Measurements from ENCODE around the gene ZBP1. TPM values are rescaled to one million over a fixed set of nuclear protein-coding genes. Genes with fewer than 3 reads are reported as not detected.

The ZBP1 gene
- total and polyA plus RNA-seq, 7 donors = 0.36 to 17.2 (median 1.2) TPM; not detected in 2

DNA sequence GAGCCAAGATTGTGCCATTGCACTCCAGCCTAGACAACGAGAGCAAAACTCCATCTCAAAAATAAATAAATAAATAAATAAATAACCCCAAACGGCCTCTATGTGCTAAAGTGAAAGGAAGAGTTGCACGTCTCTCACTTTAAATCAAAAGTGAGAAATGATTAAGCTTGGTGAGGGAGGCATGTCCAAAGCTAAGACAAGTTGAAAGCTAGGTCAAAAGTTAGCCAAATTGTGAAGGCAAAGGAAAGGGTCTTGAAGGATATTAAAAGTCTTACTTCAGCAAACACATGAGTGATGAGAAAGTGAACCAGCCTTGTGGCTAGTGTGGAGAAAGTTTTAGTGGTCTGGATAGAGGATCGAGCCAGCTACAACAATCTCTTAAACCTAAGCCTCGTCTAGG, 14.3 kb downstream of the ZBP1 start:
- Histone ChIP-seq H3K4me3 (no peak overlapping the region), H3K36me3 (no peaks in the 10 kb centered on the region), H3K27me3 (peaks cover 0 to 19% (median 5%) of the 10 kb centered on the region in 3 donors), H3K4me1 (no peaks in the 10 kb centered on the region), H3K9me3 (no peaks in the 10 kb centered on the region), H3K27ac (no peak overlapping the region)
- intact Hi-C loops (cut with DNase I) = no loop called here
- 49 to 63% methylated on average over 5 of the region's 5 CpGs for WGBS, 2 donors
- DNase-seq = no peak
- no peak for TF ChIP-seq EP300 (IDR thresholded peaks at IDR 0.05)

GRCh38 chr20:57605045-57605444, 15.2 kb downstream of the ZBP1 start:
- TF ChIP-seq POLR2A (IDR thresholded peaks at IDR 0.05) = no peak
- TF ChIP-seq EP300 (IDR thresholded peaks at IDR 0.05) = no peak
- TF ChIP-seq, protein P1, sequence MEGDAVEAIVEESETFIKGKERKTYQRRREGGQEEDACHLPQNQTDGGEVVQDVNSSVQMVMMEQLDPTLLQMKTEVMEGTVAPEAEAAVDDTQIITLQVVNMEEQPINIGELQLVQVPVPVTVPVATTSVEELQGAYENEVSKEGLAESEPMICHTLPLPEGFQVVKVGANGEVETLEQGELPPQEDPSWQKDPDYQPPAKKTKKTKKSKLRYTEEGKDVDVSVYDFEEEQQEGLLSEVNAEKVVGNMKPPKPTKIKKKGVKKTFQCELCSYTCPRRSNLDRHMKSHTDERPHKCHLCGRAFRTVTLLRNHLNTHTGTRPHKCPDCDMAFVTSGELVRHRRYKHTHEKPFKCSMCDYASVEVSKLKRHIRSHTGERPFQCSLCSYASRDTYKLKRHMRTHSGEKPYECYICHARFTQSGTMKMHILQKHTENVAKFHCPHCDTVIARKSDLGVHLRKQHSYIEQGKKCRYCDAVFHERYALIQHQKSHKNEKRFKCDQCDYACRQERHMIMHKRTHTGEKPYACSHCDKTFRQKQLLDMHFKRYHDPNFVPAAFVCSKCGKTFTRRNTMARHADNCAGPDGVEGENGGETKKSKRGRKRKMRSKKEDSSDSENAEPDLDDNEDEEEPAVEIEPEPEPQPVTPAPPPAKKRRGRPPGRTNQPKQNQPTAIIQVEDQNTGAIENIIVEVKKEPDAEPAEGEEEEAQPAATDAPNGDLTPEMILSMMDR (IDR thresholded peaks at IDR 0.05) = no peak
- no peak for TF ChIP-seq POLR2AphosphoS5 (IDR thresholded peaks at IDR 0.05)
- H3K4me3 ChIP-seq = no peak overlapping the region
- WGBS, 2 donors = 7 to 46% methylated on average over 5 of the region's 5 CpGs
- peaks cover 0 to 18% (median 5%) of the 10 kb centered on the region in 3 donors for H3K27me3 ChIP-seq
- no peaks in the 10 kb centered on the region for H3K4me1 ChIP-seq
- H3K9me3 ChIP-seq = no peaks in the 10 kb centered on the region
- DNase-seq = no peak
- no peak overlapping the region for H3K27ac ChIP-seq
- intact Hi-C loops (cut with DNase I) = no loop called here
- H3K36me3 ChIP-seq = no peaks in the 10 kb centered on the region

DNA sequence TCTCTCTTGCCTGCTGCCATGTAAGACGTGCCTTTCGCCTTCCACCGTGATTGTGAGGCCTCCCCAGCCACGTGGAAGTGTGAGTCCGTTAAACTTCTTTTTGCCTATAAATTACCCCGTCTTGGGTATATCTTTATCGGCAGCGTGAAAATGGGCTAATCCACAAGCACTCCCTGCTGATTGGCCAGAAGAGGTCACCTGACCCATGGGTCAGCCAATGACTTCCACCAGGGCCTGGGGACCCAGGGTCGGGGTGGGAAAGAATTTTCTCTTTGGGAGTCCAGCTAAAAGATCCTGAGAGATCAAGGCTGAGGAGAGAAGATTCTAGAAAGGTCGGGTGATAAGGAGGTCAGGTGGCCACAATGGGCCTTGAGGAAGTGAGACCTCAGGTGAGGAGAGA, 17.1 kb downstream of the ZBP1 start:
- Histone ChIP-seq H3K4me3 (no peak overlapping the region), H3K36me3 (no peaks in the 10 kb centered on the region), H3K27me3 (peaks cover 0 to under 1% (median 0%) of the 10 kb centered on the region in 3 donors), H3K4me1 (no peaks in the 10 kb centered on the region), H3K9me3 (no peaks in the 10 kb centered on the region), H3K27ac (no peak overlapping the region)
- intact Hi-C loops (cut with DNase I) = no loop called here
- DNase-seq = no peak
- WGBS, 2 donors = 91 to 93% methylated on average over 10 of the region's 10 CpGs
- TF ChIP-seq, protein P1 (IDR thresholded peaks at IDR 0.05) = no peak
- TF ChIP-seq EP300 (IDR thresholded peaks at IDR 0.05) (no peak), POLR2AphosphoS5 (IDR thresholded peaks at IDR 0.05) (no peak), POLR2A (IDR thresholded peaks at IDR 0.05) (no peak)

- TF ChIP-seq, protein P1 (IDR thresholded peaks at IDR 0.05) = no peak
- no peak for TF ChIP-seq POLR2A (IDR thresholded peaks at IDR 0.05)
- TF ChIP-seq EP300 (IDR thresholded peaks at IDR 0.05) = no peak
- TF ChIP-seq POLR2AphosphoS5 (IDR thresholded peaks at IDR 0.05) = no peak
- Histone ChIP-seq H3K4me3 (no peak overlapping the region), H3K27ac (no peak overlapping the region), H3K36me3 (no peaks in the 10 kb centered on the region), H3K9me3 (no peaks in the 10 kb centered on the region), H3K27me3 (peaks cover 0 to 7% (median 0%) of the 10 kb centered on the region in 3 donors), H3K4me1 (peaks cover 0 to 5% (median 5%) of the 10 kb centered on the region in 4 donors)
- 75 to 94% methylated on average over 5 of the region's 5 CpGs for WGBS, 2 donors
- DNase-seq = no peak
- intact Hi-C loops (cut with DNase I) = no loop called here
Observed at GRCh38 chr20:57601737-57602136, 18.5 kb downstream of the ZBP1 start.

GRCh38 chr20:57601211-57601570, 19.0 kb downstream of the ZBP1 start:
- 87 to 88% methylated on average over 2 of the region's 2 CpGs for WGBS, 2 donors
- DNase-seq = no peak
- intact Hi-C loops (cut with DNase I) = no loop called here

More at GRCh38 chr20:57601211-57601570, 19.0 kb downstream of the ZBP1 start:
- Histone ChIP-seq H3K4me3 (no peak overlapping the region), H3K36me3 (no peaks in the 10 kb centered on the region), H3K9me3 (no peaks in the 10 kb centered on the region), H3K27ac (no peak overlapping the region), H3K27me3 (peaks cover 0 to 7% (median 0%) of the 10 kb centered on the region in 3 donors), H3K4me1 (peaks cover 0 to 9% (median 7%) of the 10 kb centered on the region in 4 donors)
- TF ChIP-seq POLR2A (IDR thresholded peaks at IDR 0.05) (no peak), POLR2AphosphoS5 (IDR thresholded peaks at IDR 0.05) (no peak), EP300 (IDR thresholded peaks at IDR 0.05) (no peak)
- TF ChIP-seq, protein P1 (IDR thresholded peaks at IDR 0.05) = no peak
